Middle frontal gyrus (tissue), 1 donor: ENCODE measurements around the gene PLAAT5.
"Not testable (repeated sequence)": the region's sequence is repeated elsewhere in the genome, so short reads cannot be mapped to it uniquely, and the experiment has no call there.

Experiments used
- DNase-seq: peaks from one replicate; pipeline ENCODE4 v3.0.0-alpha.2; 2015; ENCODE audit warnings: low spot score; ENCODE audit errors: extremely low spot score

Gene PLAAT5

DNA sequence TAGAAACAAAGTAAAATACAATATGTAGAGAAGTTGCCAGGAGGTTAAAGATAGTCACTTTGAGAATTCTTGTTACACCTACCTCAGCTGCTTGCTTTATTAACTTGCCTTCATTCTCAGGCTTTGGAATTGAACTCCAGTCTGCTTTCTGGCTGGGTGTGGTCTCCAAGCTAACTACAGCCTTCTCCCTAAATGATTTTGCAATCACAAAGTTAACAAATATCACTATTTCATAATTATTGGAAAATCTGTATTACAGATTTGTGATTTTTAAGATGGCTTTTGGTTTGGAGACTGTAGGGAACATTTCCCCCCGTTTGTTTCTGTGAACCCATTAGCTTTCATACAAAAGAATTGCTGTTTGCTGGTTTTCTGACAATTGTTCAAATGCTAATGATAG, 2.2 kb downstream of the PLAAT5 start:
- DNase-seq, result no peak

DNA sequence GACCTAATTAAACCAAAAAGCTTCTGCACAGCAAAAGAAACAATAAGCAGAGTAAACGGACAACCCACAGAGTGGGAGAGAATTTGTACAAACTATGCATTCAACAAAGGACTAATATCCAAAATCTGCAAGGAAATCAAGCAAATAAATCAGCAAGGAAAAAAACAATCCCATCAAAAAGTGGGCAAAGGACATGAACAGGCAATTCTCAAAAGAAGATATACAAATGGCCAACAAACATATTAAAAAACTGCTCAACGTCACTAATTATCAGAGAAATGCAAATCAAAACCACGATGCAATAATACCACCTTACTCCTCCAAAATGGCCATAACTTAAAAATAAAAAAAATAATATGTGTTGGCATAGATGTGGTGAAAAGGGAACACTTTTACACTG, 5.2 kb downstream of the PLAAT5 start:
- no peak for DNase-seq

DNA sequence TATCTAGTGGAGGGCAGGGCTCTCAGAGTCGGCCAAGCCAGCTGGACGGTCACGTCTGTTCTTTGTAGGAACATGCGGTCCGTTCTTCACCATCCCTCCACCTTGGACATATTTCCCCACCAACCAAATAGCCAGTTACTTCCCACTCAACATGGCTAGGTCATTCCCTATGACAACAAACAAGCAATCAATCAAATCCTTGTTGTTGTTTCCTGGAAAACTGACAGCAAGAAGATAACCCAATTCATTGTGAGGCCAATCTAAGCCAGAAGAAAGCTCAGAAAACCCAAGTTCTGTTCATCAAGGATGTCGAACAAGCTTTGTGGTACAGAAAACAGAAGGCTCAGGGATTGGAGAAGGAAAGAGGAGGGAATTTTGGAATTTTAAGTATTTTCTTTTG, 10.9 kb downstream of the PLAAT5 start:
- DNase-seq, result no peak

- DNase-seq, result peak; percentile 60
These were observed 12.1 kb downstream of the PLAAT5 start for GRCh38 chr11:63478896-63479295.

DNA sequence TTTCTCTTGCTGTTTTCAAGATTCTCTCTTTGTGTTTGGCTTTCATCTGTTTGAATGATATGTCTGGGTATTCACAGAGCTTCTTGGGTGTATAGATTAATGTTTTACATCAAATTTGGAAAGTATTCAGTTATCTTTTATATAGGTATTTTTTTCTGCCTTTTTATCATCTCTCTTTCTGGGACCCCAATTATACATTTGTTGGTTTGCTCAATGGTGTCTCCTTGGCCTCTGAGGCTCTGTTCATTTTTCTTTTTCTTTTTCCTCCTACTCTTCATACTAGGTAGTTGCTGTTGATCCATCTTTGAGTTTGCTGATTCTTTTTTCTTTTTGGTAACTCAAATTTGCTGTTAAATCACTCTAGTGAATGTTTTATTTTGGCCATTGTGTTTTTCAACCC, 14.3 kb downstream of the PLAAT5 start:
- DNase-seq, result no peak

GRCh38 chr11:63472372-63472771, 18.6 kb downstream of the PLAAT5 start:
- no peak for DNase-seq

- no peak for DNase-seq
These were observed 20.7 kb downstream of the PLAAT5 start for GRCh38 chr11:63470311-63470710.

DNA sequence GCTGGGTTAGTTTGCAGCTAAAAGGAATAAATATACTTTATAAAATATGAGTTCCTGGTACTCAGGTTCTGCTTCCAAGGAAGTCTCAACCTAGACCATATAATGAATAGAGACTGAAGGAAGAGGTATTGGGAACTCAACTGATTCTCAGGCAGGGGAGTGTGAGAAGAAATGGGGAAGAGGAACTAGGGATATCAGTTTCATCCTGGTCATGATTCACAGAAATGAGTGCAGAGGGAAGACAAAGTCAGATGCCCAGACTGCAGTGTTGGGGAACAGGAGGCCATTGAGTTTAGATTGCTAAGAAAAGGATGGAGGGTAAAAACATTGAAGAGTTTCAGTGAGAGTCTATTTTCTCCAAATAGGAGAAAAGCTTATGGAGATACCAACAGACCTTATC, 28.8 kb downstream of the PLAAT5 start:
- DNase-seq, result no peak

GRCh38 chr11:63459586-63459985, 31.4 kb downstream of the PLAAT5 start:
- DNase-seq, result no peak

- no peak for DNase-seq
These were observed 42.3 kb downstream of the PLAAT5 start for GRCh38 chr11:63448646-63449045.

- DNase-seq, result no peak
These were observed 45.2 kb downstream of the PLAAT5 start for GRCh38 chr11:63445720-63446119.

GRCh38 chr11:63445118-63445517, 45.8 kb downstream of the PLAAT5 start:
- DNase-seq, result peak; percentile 4

- no peak for DNase-seq
These were observed 46.8 kb downstream of the PLAAT5 start for GRCh38 chr11:63444160-63444559.

DNA sequence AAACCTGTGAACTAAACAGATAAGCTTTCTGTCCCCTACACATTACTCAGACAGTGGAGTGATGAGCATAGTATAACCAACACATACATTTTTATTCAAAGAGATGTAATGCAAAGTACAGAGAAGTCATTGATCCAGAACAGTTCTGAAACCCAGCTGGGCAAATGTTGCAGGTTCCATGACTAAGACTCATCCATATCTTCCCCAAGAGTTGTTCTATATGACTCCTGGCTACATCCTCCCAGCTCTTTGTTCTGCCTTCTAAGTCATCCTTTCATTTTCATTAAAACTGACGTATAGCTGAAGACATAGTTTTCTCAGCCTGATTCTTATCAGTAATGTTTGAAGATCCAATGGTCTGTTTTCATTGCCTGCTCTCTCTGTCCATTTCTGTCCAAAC, 47.3 kb downstream of the PLAAT5 start:
- DNase-seq, result no peak

DNA sequence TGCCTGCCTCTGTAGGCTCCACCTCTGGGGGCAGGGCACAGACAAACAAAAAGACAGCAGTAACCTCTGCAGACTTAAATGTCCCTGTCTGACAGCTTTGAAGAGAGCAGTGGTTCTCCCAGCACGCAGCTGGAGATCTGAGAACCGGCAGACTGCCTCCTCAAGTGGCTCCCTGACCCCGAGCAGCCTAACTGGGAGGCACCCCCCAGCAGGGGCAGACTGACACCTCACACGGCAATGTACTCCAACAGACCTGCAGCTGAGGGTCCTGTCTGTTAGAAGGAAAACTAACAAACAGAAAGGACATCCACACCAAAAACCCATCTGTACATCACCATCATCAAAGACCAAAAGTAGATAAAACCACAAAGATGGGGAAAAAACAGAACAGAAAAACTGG, 55.1 kb downstream of the PLAAT5 start:
- not testable (repeated sequence) for DNase-seq

GRCh38 chr11:63435351-63435750, 55.6 kb downstream of the PLAAT5 start:
- DNase-seq, result not testable (repeated sequence)

GRCh38 chr11:63430731-63431130, 60.2 kb downstream of the PLAAT5 start:
- DNase-seq, result not testable (repeated sequence)

DNA sequence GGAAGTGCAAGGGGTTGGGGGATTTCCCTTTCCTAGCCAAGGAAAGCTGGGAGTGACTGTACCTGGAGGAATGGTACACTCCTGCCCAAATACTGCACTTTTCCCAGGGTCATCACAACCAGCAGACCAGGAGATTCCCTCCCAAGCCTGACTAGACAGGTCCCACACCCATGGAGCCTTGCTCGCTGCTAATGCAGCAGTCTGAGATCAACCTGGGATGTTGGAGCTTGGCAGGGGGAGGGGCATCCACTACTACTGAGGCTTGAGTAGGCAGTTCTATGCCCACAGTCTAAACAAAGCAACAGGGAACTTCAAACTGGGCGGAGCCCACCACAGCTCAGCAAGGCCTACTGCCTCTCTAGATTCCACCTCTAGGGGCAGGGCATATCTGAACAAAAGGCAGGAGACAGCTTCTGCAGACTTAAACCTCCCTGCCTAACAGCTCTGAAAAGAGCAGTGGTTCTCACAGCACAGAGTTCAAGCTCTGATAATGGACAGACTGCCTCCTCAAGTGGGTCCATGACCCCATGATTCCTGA, 62.9 kb downstream of the PLAAT5 start:
- no peak for DNase-seq

- no peak for DNase-seq
These were observed 73.7 kb downstream of the PLAAT5 start for GRCh38 chr11:63417174-63417852.
